ENCODE results near the gene MATR3. TPM values are rescaled to one million over a fixed set of nuclear protein-coding genes. Genes with fewer than 3 reads are reported as not detected.

The MATR3 gene
- total RNA-seq, 1 experiment from 2014 or later, result 194 TPM

- intact Hi-C loops (cut with micrococcal nuclease; ENCODE audit: unreplicated experiment), result no loop called here
- CTCF ChIA-PET, result no interaction called here
- no peak overlapping the region for H3K27ac ChIP-seq (ENCODE audit: low read length)
- TF ChIP-seq TCF7L2 (IDR thresholded peaks at IDR 0.05; ENCODE audit: low read depth, low read length), result no peak
- TF ChIP-seq SIN3A (IDR thresholded peaks at IDR 0.05; ENCODE audit: borderline replicate concordance, insufficient read depth, low read depth, low read length), result no peak
- no peak for TF ChIP-seq POLR2AphosphoS5 (IDR thresholded peaks at IDR 0.05; ENCODE audit: low read depth, low read length)
- TF ChIP-seq REST (IDR thresholded peaks at IDR 0.05; ENCODE audit: insufficient read depth in 1 of 2, low read depth in 2 of 2, low read length in 1 of 2), result no peak
- TF ChIP-seq CTCF (IDR thresholded peaks at IDR 0.05), result no peak
- no peak for DNase-seq (ENCODE audit: low read depth, low spot score)
- peaks cover 27% of the 10 kb centered on the region for H3K36me3 ChIP-seq (ENCODE audit: control insufficient read depth, insufficient read depth, low read length)
- no TSS peak for BruUV-seq (replicated peaks)
- H3K4me1 ChIP-seq (ENCODE audit: control insufficient read depth, insufficient read depth, low read length), result peaks cover 4% of the 10 kb centered on the region
- POLR2A ChIA-PET, result interaction anchor here (0.6 kb wide), 1 partner anchor 805 kb away, joined by 4 read pairs; no protein-coding TSS in a partner anchor
- no peak overlapping the region for H3K4me3 ChIP-seq (ENCODE audit: low read depth in 2 of 2, low read length in 2 of 2)
- no peak for ATAC-seq
- in situ Hi-C loops (cut with HindIII; ENCODE audit: low pct_unique_long_range_greater_than_20kb, low sequenced_read_pairs), result no loop called here
- no peaks in the 10 kb centered on the region for H3K9me3 ChIP-seq (ENCODE audit: control insufficient read depth, insufficient read depth, low read depth, low read length)
- H3K27me3 ChIP-seq (ENCODE audit: control insufficient read depth, insufficient read depth, low read length), result no peaks in the 10 kb centered on the region
These were observed 75.1 kb downstream of the MATR3 start for GRCh38 chr5:139368613-139369012.

GRCh38 chr5:139369181-139369580, 75.6 kb downstream of the MATR3 start:
- TSS peak; percentile 65 for BruUV-seq (replicated peaks)
- TF ChIP-seq CTCF (IDR thresholded peaks at IDR 0.05) (no peak), REST (IDR thresholded peaks at IDR 0.05; ENCODE audit: insufficient read depth in 1 of 2, low read depth in 2 of 2, low read length in 1 of 2) (no peak), SIN3A (IDR thresholded peaks at IDR 0.05; ENCODE audit: borderline replicate concordance, insufficient read depth, low read depth, low read length) (no peak), TCF7L2 (IDR thresholded peaks at IDR 0.05; ENCODE audit: low read depth, low read length) (no peak), POLR2AphosphoS5 (IDR thresholded peaks at IDR 0.05; ENCODE audit: low read depth, low read length) (no peak)
- ATAC-seq (no peak), DNase-seq (ENCODE audit: low read depth, low spot score) (no peak)
- no peak overlapping the region for H3K4me3 ChIP-seq (ENCODE audit: low read depth in 2 of 2, low read length in 2 of 2)
- ChIA-PET CTCF (no interaction called here), POLR2A (no interaction called here)
- no peak overlapping the region for H3K27ac ChIP-seq (ENCODE audit: low read length)
- peaks cover 9% of the 10 kb centered on the region for H3K4me1 ChIP-seq (ENCODE audit: control insufficient read depth, insufficient read depth, low read length)
- intact Hi-C loops (cut with micrococcal nuclease; ENCODE audit: unreplicated experiment), result no loop called here
- H3K36me3 ChIP-seq (ENCODE audit: control insufficient read depth, insufficient read depth, low read length), result peaks cover 25% of the 10 kb centered on the region
- no peaks in the 10 kb centered on the region for H3K27me3 ChIP-seq (ENCODE audit: control insufficient read depth, insufficient read depth, low read length)
- H3K9me3 ChIP-seq (ENCODE audit: control insufficient read depth, insufficient read depth, low read depth, low read length), result no peaks in the 10 kb centered on the region
- in situ Hi-C loops (cut with HindIII; ENCODE audit: low pct_unique_long_range_greater_than_20kb, low sequenced_read_pairs), result no loop called here

Measured in Panc1 (cell line).